D341Med (cell line): Measurements from ENCODE around the gene ETV6.

Source experiments
- DNase-seq: peaks from one replicate; pipeline ENCODE4 v3.0.0; 2012; ENCODE audit warnings: low spot score

Gene ETV6

GRCh38 chr12:11830307-11830801 is 180.9 kb downstream of the ETV6 start:
- DNase-seq, result no peak

DNA sequence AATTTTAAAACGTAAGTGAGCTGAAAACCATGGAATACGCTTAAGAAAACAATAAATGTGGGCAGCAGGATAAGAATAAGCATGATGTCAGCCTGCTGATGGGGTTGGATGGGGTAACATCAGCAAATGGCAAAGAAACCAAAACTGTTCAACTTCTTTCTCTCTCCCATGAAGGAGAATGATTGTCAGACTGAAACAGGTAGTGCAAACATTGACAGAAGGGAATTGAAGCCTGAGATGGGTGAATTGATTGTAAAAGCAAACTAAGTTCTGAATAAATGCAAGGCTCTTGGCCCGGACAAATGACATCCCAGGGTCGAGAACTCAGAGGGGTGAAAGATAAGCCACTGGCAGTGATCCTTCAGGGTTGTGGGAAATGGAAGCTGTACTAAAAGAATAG is 182.6 kb downstream of the ETV6 start:
- no peak for DNase-seq

GRCh38 chr12:11833174-11833895 is 183.9 kb downstream of the ETV6 start:
- no peak for DNase-seq

DNA sequence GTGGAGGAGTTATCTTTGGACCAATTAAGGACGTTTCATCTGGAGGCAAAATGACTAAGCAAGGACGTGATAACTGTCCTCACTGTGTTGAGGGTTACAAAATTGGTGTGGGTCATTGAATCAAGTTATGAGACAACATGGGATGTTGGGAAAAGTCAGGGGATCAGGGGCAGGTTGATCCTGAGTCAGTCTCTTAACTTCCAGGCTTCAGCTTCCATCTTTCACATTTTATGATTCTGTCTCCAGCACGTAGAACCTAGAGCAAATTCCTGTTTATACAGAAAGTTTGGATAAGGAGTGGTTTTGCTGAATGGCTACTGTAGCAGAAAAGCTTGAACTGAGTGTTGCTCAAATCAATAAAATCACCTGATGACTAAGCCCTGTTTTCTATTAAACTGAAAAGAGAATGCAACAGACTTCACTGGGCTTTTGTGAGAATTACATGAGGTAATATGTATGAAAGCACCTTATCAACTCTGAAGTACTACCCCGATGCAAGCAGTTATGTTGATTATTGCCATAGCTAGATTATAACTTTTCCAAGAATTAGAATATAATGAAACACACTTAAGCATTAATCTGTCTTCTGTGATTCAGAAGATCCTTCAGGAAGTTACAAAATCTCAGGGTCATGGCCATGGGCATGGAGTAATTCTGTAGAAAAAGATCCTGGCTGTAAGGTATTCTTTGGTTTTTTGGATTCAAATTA is 184.8 kb downstream of the ETV6 start:
- no peak for DNase-seq

GRCh38 chr12:11834931-11835330 is 185.5 kb downstream of the ETV6 start:
- no peak for DNase-seq

GRCh38 chr12:11836282-11837151 is 187.0 kb downstream of the ETV6 start:
- DNase-seq, result no peak

DNA sequence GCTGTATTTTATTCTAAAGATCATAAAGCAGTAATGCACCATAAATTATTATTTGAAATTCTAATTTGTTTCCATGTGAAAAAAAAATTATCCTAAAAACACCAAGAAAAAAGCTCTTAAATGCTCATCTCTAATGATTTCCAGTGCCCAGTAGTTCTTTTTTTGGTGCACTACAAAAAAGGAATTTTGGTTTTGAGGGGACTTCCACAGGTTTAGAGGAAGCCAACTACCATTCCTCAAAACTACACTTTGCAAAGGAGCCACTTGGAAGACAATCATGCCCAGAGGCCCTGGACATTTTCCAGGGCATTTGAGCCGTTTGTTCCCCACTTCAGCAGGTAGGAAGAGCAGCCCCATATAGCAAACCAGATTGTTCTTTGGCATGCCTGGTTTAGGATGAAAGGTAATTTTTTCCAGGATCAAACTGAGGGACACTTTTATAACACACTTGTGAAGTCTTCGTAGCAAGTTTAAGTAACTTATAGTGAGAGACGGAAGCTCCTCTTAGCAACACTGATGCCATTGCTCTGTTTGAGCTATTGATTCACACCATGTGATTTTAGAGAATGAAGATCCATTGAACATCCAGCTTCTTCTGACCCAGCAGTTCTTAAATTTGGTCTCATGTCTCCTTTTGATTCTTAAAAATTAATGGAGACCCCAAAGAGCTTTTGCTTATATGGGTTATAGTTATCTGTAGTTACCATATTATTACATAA is 187.9 kb downstream of the ETV6 start:
- no peak for DNase-seq

- DNase-seq, result no peak
Measured at GRCh38 chr12:11838403-11838802, 188.9 kb downstream of the ETV6 start.

DNA sequence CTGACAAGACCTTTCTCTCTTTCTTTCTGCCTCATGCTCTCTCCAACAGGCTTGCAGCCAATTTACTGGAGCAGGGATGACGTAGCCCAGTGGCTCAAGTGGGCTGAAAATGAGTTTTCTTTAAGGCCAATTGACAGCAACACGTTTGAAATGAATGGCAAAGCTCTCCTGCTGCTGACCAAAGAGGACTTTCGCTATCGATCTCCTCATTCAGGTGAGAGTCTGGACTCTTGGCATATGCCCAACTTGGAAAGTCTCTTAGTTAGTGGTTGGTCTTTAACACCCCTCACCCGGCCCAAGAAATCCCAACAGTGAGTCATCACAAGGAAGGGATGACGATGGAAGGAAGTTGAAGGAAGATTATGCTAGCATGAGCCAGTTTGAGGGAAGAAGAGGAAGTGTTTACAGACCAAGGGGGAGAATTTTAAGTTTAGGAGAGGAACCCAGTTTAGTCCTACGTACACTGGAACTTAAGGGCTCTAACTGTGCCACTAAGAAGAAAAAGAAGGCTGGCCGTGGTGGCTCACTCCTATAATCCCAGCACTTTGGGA is 189.7 kb downstream of the ETV6 start:
- no peak for DNase-seq

- no peak for DNase-seq
Measured at GRCh38 chr12:11840366-11840765, 190.9 kb downstream of the ETV6 start.

GRCh38 chr12:11846488-11846887 is 197.0 kb downstream of the ETV6 start:
- no peak for DNase-seq

DNA sequence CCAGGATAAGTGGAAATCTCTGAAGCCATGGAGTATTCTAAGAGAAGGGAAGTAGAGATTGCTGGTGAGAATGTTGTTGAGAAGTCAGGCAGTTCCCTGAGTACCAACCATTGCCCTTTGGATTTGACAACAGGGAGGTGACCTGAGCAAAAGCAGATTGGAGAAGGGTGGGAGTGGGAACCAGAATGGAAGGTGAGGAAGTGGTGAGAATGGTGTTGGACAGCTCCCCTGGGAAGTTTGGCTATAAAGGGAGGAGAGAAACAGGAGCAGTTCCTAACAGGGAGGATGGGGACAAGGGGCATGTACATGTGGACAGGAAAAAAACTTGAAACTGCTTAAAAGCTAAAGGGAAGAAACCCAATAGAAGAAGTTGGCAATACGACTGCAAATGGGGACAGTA is 198.1 kb downstream of the ETV6 start:
- no peak for DNase-seq

DNA sequence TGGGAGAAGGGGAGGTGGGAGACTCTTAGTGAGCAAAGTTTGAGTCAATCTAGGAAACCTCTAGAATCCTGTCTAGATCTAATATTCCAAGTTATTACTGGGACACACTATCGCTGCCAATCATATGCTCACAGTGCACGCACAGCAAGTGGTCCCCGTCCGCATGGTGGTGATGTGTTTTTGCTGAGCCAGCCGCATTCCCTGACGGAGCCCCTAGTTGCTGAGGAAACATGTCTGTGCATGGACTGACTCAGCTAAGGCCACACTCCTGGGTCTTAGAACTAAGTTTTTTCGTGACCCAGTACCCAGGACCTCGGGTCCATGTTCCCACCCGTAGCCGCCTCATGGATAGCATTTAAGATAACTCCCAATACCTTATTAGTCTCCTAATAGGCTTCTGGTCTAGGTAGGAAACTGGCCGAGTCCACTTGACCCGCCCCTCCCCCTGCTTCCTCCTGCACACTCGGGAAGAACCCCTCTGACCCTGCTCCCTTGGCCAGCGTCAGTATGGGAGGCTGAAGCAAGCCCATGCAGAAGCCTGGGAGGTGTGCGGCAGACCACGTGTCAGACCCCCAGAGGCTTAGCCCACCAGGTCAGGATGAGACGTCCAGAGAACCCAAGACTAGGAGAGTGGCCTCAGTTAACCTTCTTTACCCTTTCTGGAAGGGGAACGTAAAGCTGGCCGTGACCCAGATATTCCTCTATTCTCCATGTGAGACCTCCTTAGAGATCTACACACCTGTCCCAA is 200.5 kb downstream of the ETV6 start:
- DNase-seq, result no peak

- DNase-seq, result no peak
Measured at GRCh38 chr12:11853126-11853525, 203.7 kb downstream of the ETV6 start.

GRCh38 chr12:11854011-11854499 is 204.6 kb downstream of the ETV6 start:
- DNase-seq, result no peak

DNA sequence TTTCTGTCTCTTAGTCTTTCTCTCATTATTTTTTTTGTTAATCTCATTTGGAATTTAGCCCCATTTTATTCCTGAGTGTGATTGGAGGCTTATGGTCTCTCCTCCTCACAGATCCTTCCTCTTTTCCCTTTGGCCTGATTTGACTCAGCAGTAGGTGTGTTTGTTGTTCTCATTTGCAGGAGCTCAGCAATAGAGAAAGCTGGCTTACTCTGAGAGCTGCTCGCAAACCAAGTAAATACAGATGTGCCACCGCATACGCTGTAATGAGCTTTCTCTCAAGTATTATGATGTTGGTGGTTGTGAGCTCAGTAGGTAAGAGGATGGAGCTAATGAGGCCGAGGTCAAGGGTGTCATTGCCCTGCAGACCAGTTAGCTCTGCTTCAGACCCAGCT is 206.5 kb downstream of the ETV6 start:
- no peak for DNase-seq

GRCh38 chr12:11856971-11857370 is 207.5 kb downstream of the ETV6 start:
- DNase-seq, result no peak

GRCh38 chr12:11859705-11860425 is 210.4 kb downstream of the ETV6 start:
- DNase-seq, result no peak

GRCh38 chr12:11861155-11861863 is 211.8 kb downstream of the ETV6 start:
- DNase-seq, result no peak
